Parathyroid adenoma (tissue), 2 donors: ENCODE results near the gene RIMS3.

Source experiments
- H2AFZ ChIP-seq: fragments of 300-600 bp; sonication (generic); one replicate; pipeline ENCODE4 v1.7.0; 2017; ENCODE audit warnings: antibody characterized with exemption, mild to moderate bottlenecking
- H3K27ac ChIP-seq: fragments of 300-600 bp; sonication (generic); one replicate; pipeline ENCODE4 v1.7.0; 2017
- H3K27me3 ChIP-seq: fragments of 300-600 bp; sonication (generic); one replicate; pipeline ENCODE4 v1.7.0; 2017; ENCODE audit warnings: low read length; ENCODE audit not compliant: control insufficient read depth, insufficient read depth
- H3K36me3 ChIP-seq: fragments of 300-600 bp; sonication (generic); one replicate; pipeline ENCODE4 v1.7.0; 2017; ENCODE audit warnings: low read length; ENCODE audit not compliant: control insufficient read depth, insufficient read depth
- H3K4me1 ChIP-seq: fragments of 300-600 bp; sonication (generic); one replicate; pipeline ENCODE4 v1.7.0; 2017; ENCODE audit warnings: control low read depth
- H3K4me2 ChIP-seq: fragments of 300-600 bp; sonication (generic); one replicate; pipeline ENCODE4 v1.7.0; 2017; ENCODE audit warnings: low read length
- H3K4me3 ChIP-seq: fragments of 300-600 bp; sonication (generic); one replicate; pipeline ENCODE4 v1.7.0; 2017; ENCODE audit warnings: low read depth, low read length
- H3K79me2 ChIP-seq: fragments of 300-600 bp; sonication (generic); one replicate; pipeline ENCODE4 v1.7.0; 2017; ENCODE audit warnings: control low read depth
- H3K9ac ChIP-seq: fragments of 300-600 bp; sonication (generic); one replicate; pipeline ENCODE4 v1.7.0; 2017; ENCODE audit warnings: mild to moderate bottlenecking
- H3K9me3 ChIP-seq: fragments of 300-600 bp; sonication (generic); one replicate; pipeline ENCODE4 v1.7.0; 2017; ENCODE audit warnings: low read length; ENCODE audit not compliant: control insufficient read depth
- TF ChIP-seq, protein P1 (sequence below): fragments of 300-600 bp; sonication (generic); IDR thresholded peaks from one replicate; pipeline ENCODE4 v1.7.0; 2017; ENCODE audit warnings: antibody characterized with exemption, mild to moderate bottlenecking
- donor health status: primary hyperparathyroidism.

Gene RIMS3

GRCh38 chr1:40620586-40621210 is 44.8 kb downstream of the RIMS3 start:
- Histone ChIP-seq H2AFZ (no peak overlapping the region), H3K27ac (no peak overlapping the region), H3K4me2 (no peak overlapping the region), H3K79me2 (no peaks in the 10 kb centered on the region), H3K9ac (no peak overlapping the region), H3K4me1 (no peaks in the 10 kb centered on the region), H3K9me3 (no peaks in the 10 kb centered on the region), H3K36me3 (no peaks in the 10 kb centered on the region), H3K4me3 (no peak overlapping the region), H3K27me3 (no peaks in the 10 kb centered on the region)
- TF ChIP-seq, protein P1, sequence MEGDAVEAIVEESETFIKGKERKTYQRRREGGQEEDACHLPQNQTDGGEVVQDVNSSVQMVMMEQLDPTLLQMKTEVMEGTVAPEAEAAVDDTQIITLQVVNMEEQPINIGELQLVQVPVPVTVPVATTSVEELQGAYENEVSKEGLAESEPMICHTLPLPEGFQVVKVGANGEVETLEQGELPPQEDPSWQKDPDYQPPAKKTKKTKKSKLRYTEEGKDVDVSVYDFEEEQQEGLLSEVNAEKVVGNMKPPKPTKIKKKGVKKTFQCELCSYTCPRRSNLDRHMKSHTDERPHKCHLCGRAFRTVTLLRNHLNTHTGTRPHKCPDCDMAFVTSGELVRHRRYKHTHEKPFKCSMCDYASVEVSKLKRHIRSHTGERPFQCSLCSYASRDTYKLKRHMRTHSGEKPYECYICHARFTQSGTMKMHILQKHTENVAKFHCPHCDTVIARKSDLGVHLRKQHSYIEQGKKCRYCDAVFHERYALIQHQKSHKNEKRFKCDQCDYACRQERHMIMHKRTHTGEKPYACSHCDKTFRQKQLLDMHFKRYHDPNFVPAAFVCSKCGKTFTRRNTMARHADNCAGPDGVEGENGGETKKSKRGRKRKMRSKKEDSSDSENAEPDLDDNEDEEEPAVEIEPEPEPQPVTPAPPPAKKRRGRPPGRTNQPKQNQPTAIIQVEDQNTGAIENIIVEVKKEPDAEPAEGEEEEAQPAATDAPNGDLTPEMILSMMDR: no peak

GRCh38 chr1:40620150-40620549 is 45.3 kb downstream of the RIMS3 start:
- TF ChIP-seq, protein P1: no peak
- no peaks in the 10 kb centered on the region for H3K27me3 ChIP-seq
- H3K27ac ChIP-seq: no peak overlapping the region
- H3K9me3 ChIP-seq: no peaks in the 10 kb centered on the region
- H2AFZ ChIP-seq: no peak overlapping the region
- no peaks in the 10 kb centered on the region for H3K79me2 ChIP-seq
- H3K4me2 ChIP-seq: no peak overlapping the region
- H3K9ac ChIP-seq: no peak overlapping the region
- no peaks in the 10 kb centered on the region for H3K4me1 ChIP-seq
- H3K4me3 ChIP-seq: no peak overlapping the region
- no peaks in the 10 kb centered on the region for H3K36me3 ChIP-seq

DNA sequence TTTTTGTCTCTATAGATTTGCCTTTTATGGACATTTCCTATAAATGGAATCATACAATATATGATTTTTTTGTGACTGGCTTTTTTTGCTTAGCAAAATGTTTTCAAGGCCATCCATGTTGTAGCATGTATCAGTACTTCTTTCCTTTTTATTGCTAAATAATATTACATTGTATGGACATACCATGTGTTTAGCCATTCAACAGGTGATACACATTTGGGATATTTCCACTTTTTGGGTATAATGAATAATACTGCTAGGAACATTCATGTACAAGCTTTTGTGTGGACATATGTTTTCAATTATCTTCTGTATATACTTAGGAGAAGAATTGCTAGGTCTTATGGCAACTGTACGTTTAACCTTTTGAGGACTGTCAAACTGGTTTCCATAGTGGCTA is 47.4 kb downstream of the RIMS3 start:
- no peak overlapping the region for H3K4me3 ChIP-seq
- no peak overlapping the region for H3K4me2 ChIP-seq
- no peak overlapping the region for H3K27ac ChIP-seq
- H3K27me3 ChIP-seq: no peaks in the 10 kb centered on the region
- H3K36me3 ChIP-seq: no peaks in the 10 kb centered on the region
- no peaks in the 10 kb centered on the region for H3K4me1 ChIP-seq
- H2AFZ ChIP-seq: no peak overlapping the region
- TF ChIP-seq, protein P1: no peak
- no peaks in the 10 kb centered on the region for H3K79me2 ChIP-seq
- no peak overlapping the region for H3K9ac ChIP-seq
- no peaks in the 10 kb centered on the region for H3K9me3 ChIP-seq

- Histone ChIP-seq H3K4me1 (no peaks in the 10 kb centered on the region), H2AFZ (no peak overlapping the region), H3K27me3 (no peaks in the 10 kb centered on the region), H3K4me3 (no peak overlapping the region), H3K79me2 (no peaks in the 10 kb centered on the region), H3K36me3 (no peaks in the 10 kb centered on the region), H3K4me2 (no peak overlapping the region), H3K9me3 (no peaks in the 10 kb centered on the region), H3K9ac (no peak overlapping the region), H3K27ac (no peak overlapping the region)
- TF ChIP-seq, protein P1: peak; percentile 30
Observed at GRCh38 chr1:40612345-40612831, 53.1 kb downstream of the RIMS3 start.

DNA sequence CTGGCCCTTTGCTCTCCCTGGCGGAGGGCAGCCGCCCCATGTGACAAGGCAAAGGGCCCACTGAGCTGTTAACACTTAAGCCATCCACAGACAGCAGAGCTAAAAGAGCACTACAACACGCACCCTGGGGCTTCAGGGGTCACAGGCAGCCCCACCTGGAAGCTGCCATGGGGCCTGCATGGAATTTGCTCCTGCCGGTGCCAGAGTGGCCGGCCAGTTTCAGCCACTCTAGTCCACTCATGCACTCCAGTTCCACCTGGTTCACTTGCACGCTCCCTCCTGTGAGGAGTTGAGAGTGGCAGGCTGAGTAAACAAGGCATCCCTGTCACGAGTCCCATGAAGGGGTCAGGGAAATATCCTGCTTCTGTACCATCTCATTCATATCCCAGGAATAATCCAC is 55.3 kb downstream of the RIMS3 start:
- no peak overlapping the region for H3K27ac ChIP-seq
- TF ChIP-seq, protein P1: no peak
- no peaks in the 10 kb centered on the region for H3K9me3 ChIP-seq
- no peaks in the 10 kb centered on the region for H3K4me1 ChIP-seq
- H3K36me3 ChIP-seq: no peaks in the 10 kb centered on the region
- no peak overlapping the region for H2AFZ ChIP-seq
- H3K27me3 ChIP-seq: no peaks in the 10 kb centered on the region
- H3K4me3 ChIP-seq: no peak overlapping the region
- no peak overlapping the region for H3K9ac ChIP-seq
- H3K4me2 ChIP-seq: no peak overlapping the region
- H3K79me2 ChIP-seq: no peaks in the 10 kb centered on the region
